Caco-2 (cell line): ENCODE results near the gene CDK5RAP2. TPM values are rescaled to one million over a fixed set of nuclear protein-coding genes. Genes with fewer than 3 reads are reported as not detected.

Experiments
- BruUV-seq: library from RNA; stranded (reverse); fragments of 400-500 nt; replicated peaks from 2 replicates; lab custom pipeline; 2021; lab: Mats Ljungman, UMichigan
- CTCF ChIA-PET: fragments of 300-600 bp; sonication (Branson Sonifier 250); formaldehyde crosslinking; loops from one replicate; lab custom pipeline; 2022; ENCODE audit warnings: antibody characterized with exemption; lab: Charles Lee
- POLR2A ChIA-PET: fragments of 300-600 bp; sonication (Branson Sonifier 250); formaldehyde crosslinking; loops from one replicate; lab custom pipeline; 2022; ENCODE audit warnings: antibody characterized with exemption; lab: Charles Lee
- DNase-seq, 2 experiments: peaks; one replicate each; pipeline versions ENCODE4 v3.0.0 to v3.0.0-alpha.2; 2020 to 2022
- H3K27me3 ChIP-seq: replicated peaks from 2 replicates; pipeline ENCODE4 v1.6.0; 2011; ENCODE audit warnings: low read length; ENCODE audit not compliant: control insufficient read depth, insufficient read depth
- H3K36me3 ChIP-seq: 2 replicates; pipeline ENCODE4 v1.5.1; 2011; ENCODE audit warnings: low read length; ENCODE audit not compliant: control insufficient read depth, insufficient read depth
- H3K4me1 ChIP-seq: fragments of 250-450 bp; sonication (Bioruptor Pico); 2 replicates; pipeline ENCODE4 v1.5.1; 2020; ENCODE audit warnings: mild to moderate bottlenecking
- H3K4me3 ChIP-seq: 2 replicates; pipeline ENCODE4 v1.5.1; 2011; ENCODE audit warnings: low read depth, mild to moderate bottlenecking, control low read depth, low read length
- H3K9me3 ChIP-seq: fragments of 250-450 bp; sonication (Bioruptor Pico); 2 replicates; pipeline ENCODE4 v1.5.1; 2020; ENCODE audit warnings: mild to moderate bottlenecking, moderate library complexity
- H3K27ac Mint-ChIP-seq: one replicate; pipeline ENCODE4 v1.8.0; 2022; ENCODE audit warnings: mixed read lengths; ENCODE audit not compliant: unreplicated experiment
- H3K27me3 Mint-ChIP-seq: one replicate; pipeline ENCODE4 v1.8.0; 2022; ENCODE audit warnings: mixed read lengths; ENCODE audit not compliant: insufficient read depth, unreplicated experiment
- H3K36me3 Mint-ChIP-seq: one replicate; pipeline ENCODE4 v1.8.0; 2022; ENCODE audit warnings: mild to moderate bottlenecking, mixed read lengths; ENCODE audit not compliant: insufficient read depth, unreplicated experiment
- H3K4me1 Mint-ChIP-seq: one replicate; pipeline ENCODE4 v1.8.0; 2022; ENCODE audit warnings: low read depth, mixed read lengths; ENCODE audit not compliant: unreplicated experiment
- H3K4me3 Mint-ChIP-seq: one replicate; pipeline ENCODE4 v1.8.0; 2022; ENCODE audit warnings: mild to moderate bottlenecking, moderate library complexity, mixed read lengths; ENCODE audit not compliant: unreplicated experiment
- H3K9me3 Mint-ChIP-seq: one replicate; pipeline ENCODE4 v1.8.0; 2022; ENCODE audit warnings: mixed read lengths; ENCODE audit not compliant: unreplicated experiment
- CTCF ChIP-seq, 2 experiments: fragments of 200-600 bp in 1 of 2; IDR thresholded peaks; 1 replicate in 1 of 2; 2 replicates in 1 of 2; pipeline versions ENCODE4 v1.5.1 to v1.8.0; 2011 to 2022; ENCODE audit warnings: antibody characterized with exemption in 1 of 2, control low read depth in 1 of 2, inconsistent platforms in 1 of 2, low read depth in 1 of 2, low read length in 1 of 2, mild to moderate bottlenecking in 1 of 2, moderate library complexity in 1 of 2; ENCODE audit not compliant: insufficient read depth in 1 of 2, severe bottlenecking in 1 of 2, unreplicated experiment in 1 of 2
- intact Hi-C: fragments of 100-400 bp; cut with micrococcal nuclease; formaldehyde crosslinking; loops from one replicate; pipeline ENCODE4 v1.10.0; 2022; ENCODE audit not compliant: unreplicated experiment
- total RNA-seq: library from RNA; stranded (reverse); gene quantifications from 2 replicates; pipeline ENCODE4 v1.2.3, GENCODE V29; 2022

CDK5RAP2 gene
- total RNA-seq, 1 experiment from 2014 or later, result 71.3 TPM

GRCh38 chr9:120405860-120406259 lies 174.1 kb downstream of the CDK5RAP2 start:
- DNase-seq, result no peak
- intact Hi-C loops, result no loop called here
- ChIA-PET CTCF (no interaction called here), POLR2A (no interaction called here)
- Histone ChIP-seq H3K9me3 (no peaks in the 10 kb centered on the region), H3K4me1 (no peaks in the 10 kb centered on the region), H3K4me3 (no peak overlapping the region), H3K36me3 (peaks cover 6% of the 10 kb centered on the region), H3K27me3 (no peaks in the 10 kb centered on the region)
- no peak for TF ChIP-seq CTCF (IDR thresholded peaks at IDR 0.05; ENCODE audit: insufficient read depth in 1 of 2, low read depth in 1 of 2, low read length in 1 of 2, severe bottlenecking in 1 of 2, unreplicated experiment in 1 of 2)
- no TSS peak for BruUV-seq
- Mint-ChIP-seq H3K9me3 (no peaks in the 10 kb centered on the region), H3K27me3 (no peaks in the 10 kb centered on the region), H3K4me3 (no peak overlapping the region), H3K36me3 (peaks cover 50% of the 10 kb centered on the region), H3K4me1 (no peaks in the 10 kb centered on the region), H3K27ac (no peak overlapping the region)

GRCh38 chr9:120405134-120405533 lies 174.8 kb downstream of the CDK5RAP2 start:
- no peaks in the 10 kb centered on the region for H3K27me3 Mint-ChIP-seq
- H3K36me3 Mint-ChIP-seq, result peaks cover 52% of the 10 kb centered on the region
- no peak for TF ChIP-seq CTCF (IDR thresholded peaks at IDR 0.05; ENCODE audit: insufficient read depth in 1 of 2, low read depth in 1 of 2, low read length in 1 of 2, severe bottlenecking in 1 of 2, unreplicated experiment in 1 of 2)
- no peak for DNase-seq
- POLR2A ChIA-PET, result no interaction called here
- CTCF ChIA-PET, result no interaction called here
- BruUV-seq, result no TSS peak
- no peaks in the 10 kb centered on the region for H3K9me3 Mint-ChIP-seq
- Histone ChIP-seq H3K36me3 (peaks cover 8% of the 10 kb centered on the region), H3K27me3 (no peaks in the 10 kb centered on the region), H3K4me3 (no peak overlapping the region), H3K4me1 (no peaks in the 10 kb centered on the region), H3K9me3 (no peaks in the 10 kb centered on the region)
- no peaks in the 10 kb centered on the region for H3K4me1 Mint-ChIP-seq
- intact Hi-C loops, result no loop called here
- H3K27ac Mint-ChIP-seq, result no peak overlapping the region
- H3K4me3 Mint-ChIP-seq, result no peak overlapping the region

- Histone ChIP-seq H3K9me3 (no peaks in the 10 kb centered on the region), H3K36me3 (peaks cover 6% of the 10 kb centered on the region), H3K4me1 (no peaks in the 10 kb centered on the region), H3K4me3 (no peak overlapping the region), H3K27me3 (no peaks in the 10 kb centered on the region)
- no TSS peak for BruUV-seq
- Mint-ChIP-seq H3K27me3 (no peaks in the 10 kb centered on the region), H3K36me3 (peaks cover 66% of the 10 kb centered on the region), H3K9me3 (no peaks in the 10 kb centered on the region), H3K27ac (peak overlapping the region; percentile 5), H3K4me1 (no peaks in the 10 kb centered on the region), H3K4me3 (no peak overlapping the region)
- TF ChIP-seq CTCF (IDR thresholded peaks at IDR 0.05; ENCODE audit: insufficient read depth in 1 of 2, low read depth in 1 of 2, low read length in 1 of 2, severe bottlenecking in 1 of 2, unreplicated experiment in 1 of 2), result no peak
- POLR2A ChIA-PET, result no interaction called here
- intact Hi-C loops, result no loop called here
- CTCF ChIA-PET, result no interaction called here
- DNase-seq, result no peak
These were observed 176.5 kb downstream of the CDK5RAP2 start for GRCh38 chr9:120403543-120403856.
